HG02610 (cell line): ENCODE data around the gene PFKFB3.

Experiments
- ATAC-seq: cut with Tn5 transposase; IDR thresholded peaks from one replicate; pipeline ENCODE4 v1.9.1; 2021; ENCODE audit warnings: mild to moderate bottlenecking, moderate library complexity; ENCODE audit not compliant: unreplicated experiment

Gene PFKFB3

GRCh38 chr10:6218692-6219493 lies 16.2 kb downstream of the PFKFB3 start:
- ATAC-seq, result no peak

GRCh38 chr10:6219494-6219836 lies 16.7 kb downstream of the PFKFB3 start:
- ATAC-seq, result no peak

GRCh38 chr10:6220418-6221191 lies 17.9 kb downstream of the PFKFB3 start:
- ATAC-seq, result no peak

- ATAC-seq, result no peak
These were observed 18.6 kb downstream of the PFKFB3 start for GRCh38 chr10:6221192-6221940.

- no peak for ATAC-seq
These were observed 19.4 kb downstream of the PFKFB3 start for GRCh38 chr10:6221971-6222751.

GRCh38 chr10:6222755-6223154 lies 20.0 kb downstream of the PFKFB3 start:
- ATAC-seq, result no peak

- no peak for ATAC-seq
These were observed 21.2 kb downstream of the PFKFB3 start for GRCh38 chr10:6223981-6224380.

- ATAC-seq, result no peak
These were observed 22.0 kb downstream of the PFKFB3 start for GRCh38 chr10:6224781-6225180.

GRCh38 chr10:6225263-6225814 lies 22.6 kb downstream of the PFKFB3 start:
- ATAC-seq, result no peak

GRCh38 chr10:6226216-6226615 lies 23.5 kb downstream of the PFKFB3 start:
- ATAC-seq, result no peak

- ATAC-seq, result no peak
These were observed 24.6 kb downstream of the PFKFB3 start for GRCh38 chr10:6227346-6227745.

- no peak for ATAC-seq
These were observed 25.3 kb downstream of the PFKFB3 start for GRCh38 chr10:6228010-6228511.

GRCh38 chr10:6228647-6229046 lies 25.9 kb downstream of the PFKFB3 start:
- no peak for ATAC-seq

- no peak for ATAC-seq
These were observed 26.6 kb downstream of the PFKFB3 start for GRCh38 chr10:6229290-6229689.

- ATAC-seq, result no peak
These were observed 27.0 kb downstream of the PFKFB3 start for GRCh38 chr10:6229746-6230145.

GRCh38 chr10:6230315-6230714 lies 27.6 kb downstream of the PFKFB3 start:
- ATAC-seq, result no peak

GRCh38 chr10:6231146-6231545 lies 28.4 kb downstream of the PFKFB3 start:
- ATAC-seq, result no peak

- no peak for ATAC-seq
These were observed 29.0 kb downstream of the PFKFB3 start for GRCh38 chr10:6231730-6232129.

GRCh38 chr10:6232225-6232807 lies 29.6 kb downstream of the PFKFB3 start:
- no peak for ATAC-seq
